H9 (cell line): ENCODE results near the gene TPT1. TPM values are rescaled to one million over a fixed set of nuclear protein-coding genes. Genes with fewer than 3 reads are reported as not detected.

Experiments
- DNase-seq: peaks from one replicate; pipeline ENCODE4 v3.0.0-alpha.2; 2017
- H2AFZ ChIP-seq: one replicate; pipeline ENCODE4 v1.6.1; 2013; ENCODE audit warnings: mild to moderate bottlenecking, low read length, control low read depth, moderate library complexity
- H2AK5ac ChIP-seq: 2 replicates; pipeline ENCODE4 v1.6.1; 2013; ENCODE audit warnings: low read length, control low read depth, mixed read lengths; ENCODE audit not compliant: insufficient read length
- H2BK120ac ChIP-seq: one replicate; pipeline ENCODE4 v1.6.1; 2013; ENCODE audit warnings: low read depth, mild to moderate bottlenecking, low read length, control low read depth, inconsistent platforms; ENCODE audit not compliant: poor library complexity, severe bottlenecking
- H2BK12ac ChIP-seq: 2 replicates; pipeline ENCODE4 v1.6.1; 2013; ENCODE audit warnings: low read length, control low read depth, mixed read lengths, low read depth; ENCODE audit not compliant: insufficient read length
- H2BK15ac ChIP-seq: 2 replicates; pipeline ENCODE4 v1.6.1; 2013; ENCODE audit warnings: low read depth, low read length, control low read depth
- H2BK20ac ChIP-seq: one replicate; pipeline ENCODE4 v1.6.1; 2013; ENCODE audit warnings: low read depth, mild to moderate bottlenecking, low read length, control low read depth, inconsistent platforms; ENCODE audit not compliant: poor library complexity, severe bottlenecking
- H2BK5ac ChIP-seq: 2 replicates; pipeline ENCODE4 v1.6.1; 2013; ENCODE audit warnings: low read length, control low read depth, mixed read lengths; ENCODE audit not compliant: insufficient read length
- H3K14ac ChIP-seq: 2 replicates; pipeline ENCODE4 v1.6.1; 2013; ENCODE audit warnings: low read length, control low read depth; ENCODE audit not compliant: insufficient read depth
- H3K18ac ChIP-seq: 2 replicates; pipeline ENCODE4 v1.6.1; 2013; ENCODE audit warnings: low read depth, mild to moderate bottlenecking, mixed read lengths, low read length, control low read depth; ENCODE audit not compliant: insufficient read length
- H3K23ac ChIP-seq: 2 replicates; pipeline ENCODE4 v1.6.1; 2013; ENCODE audit warnings: low read length, control low read depth, mixed read lengths, low read depth; ENCODE audit not compliant: insufficient read length
- H3K23me2 ChIP-seq: 2 replicates; pipeline ENCODE4 v1.6.1; 2013; ENCODE audit warnings: low read depth, mild to moderate bottlenecking, mixed read lengths, low read length, control low read depth; ENCODE audit not compliant: insufficient read length, poor library complexity, severe bottlenecking
- H3K27ac ChIP-seq: 2 replicates; pipeline ENCODE4 v1.5.1; 2013; ENCODE audit warnings: low read length, control low read depth, mixed read lengths, low read depth; ENCODE audit not compliant: insufficient read length
- H3K27me3 ChIP-seq: 2 replicates; pipeline ENCODE4 v1.6.1; 2013; ENCODE audit warnings: low read length, control low read depth, inconsistent platforms; ENCODE audit not compliant: insufficient read depth
- H3K4ac ChIP-seq: 2 replicates; pipeline ENCODE4 v1.6.1; 2013; ENCODE audit warnings: low read depth, mild to moderate bottlenecking, control low read depth, inconsistent platforms, low read length, moderate library complexity
- H3K4me1 ChIP-seq: 2 replicates; pipeline ENCODE4 v1.6.1; 2013; ENCODE audit warnings: low read length, control low read depth, inconsistent platforms; ENCODE audit not compliant: insufficient read depth
- H3K4me2 ChIP-seq: 2 replicates; pipeline ENCODE4 v1.6.1; 2013; ENCODE audit warnings: low read length, control low read depth, mixed read lengths; ENCODE audit not compliant: insufficient read length, insufficient read depth
- H3K56ac ChIP-seq: 2 replicates; pipeline ENCODE4 v1.6.1; 2013; ENCODE audit warnings: low read depth, mild to moderate bottlenecking, mixed read lengths, low read length, control low read depth; ENCODE audit not compliant: insufficient read length
- H3K79me1 ChIP-seq: 2 replicates; pipeline ENCODE4 v1.6.1; 2013; ENCODE audit warnings: low read depth, mild to moderate bottlenecking, moderate library complexity, low read length, control low read depth, inconsistent platforms; ENCODE audit not compliant: insufficient read depth, poor library complexity, severe bottlenecking
- H3K79me2 ChIP-seq: 2 replicates; pipeline ENCODE4 v1.6.1; 2013; ENCODE audit warnings: low read length, control low read depth, inconsistent platforms; ENCODE audit not compliant: insufficient read depth
- H3K9ac ChIP-seq: 2 replicates; pipeline ENCODE4 v1.6.1; 2013; ENCODE audit warnings: low read length, control low read depth, mixed read lengths; ENCODE audit not compliant: insufficient read length; ENCODE audit errors: extremely low read depth
- H3K9me3 ChIP-seq: one replicate; pipeline ENCODE4 v1.6.1; 2013; ENCODE audit warnings: low read depth, low read length, inconsistent platforms; ENCODE audit not compliant: control insufficient read depth
- H3T11ph ChIP-seq: one replicate; pipeline ENCODE4 v1.6.1; 2013; ENCODE audit warnings: mild to moderate bottlenecking, low read length, control low read depth, inconsistent platforms
- H4K20me1 ChIP-seq: one replicate; pipeline ENCODE4 v1.6.1; 2013; ENCODE audit not compliant: control insufficient read depth, insufficient read length, insufficient read depth
- H4K5ac ChIP-seq: 2 replicates; pipeline ENCODE4 v1.6.1; 2013; ENCODE audit warnings: low read depth, mild to moderate bottlenecking, mixed read lengths, low read length, control low read depth; ENCODE audit not compliant: insufficient read length
- H4K8ac ChIP-seq: replicated peaks from 2 replicates; pipeline ENCODE4 v1.6.1; 2013; ENCODE audit warnings: low read length, control low read depth, mixed read lengths, low read depth; ENCODE audit not compliant: insufficient read length
- H4K91ac ChIP-seq: 2 replicates; pipeline ENCODE4 v1.6.1; 2013; ENCODE audit warnings: low read depth, mild to moderate bottlenecking, moderate library complexity, mixed read lengths, low read length, control low read depth; ENCODE audit not compliant: insufficient read length
- H3K27ac Mint-ChIP-seq, 3 experiments: 2 replicates in 2 of 3; 3 replicates in 1 of 3; pipeline ENCODE4 v1.8.0; 2020 to 2021; ENCODE audit warnings: mixed read lengths in 3 of 3, mild to moderate bottlenecking in 1 of 3, moderate library complexity in 1 of 3
- H3K27me3 Mint-ChIP-seq: 2 replicates; pipeline ENCODE4 v1.8.0; 2021; ENCODE audit warnings: low read depth, mild to moderate bottlenecking, moderate library complexity, mixed read lengths
- H3K36me3 Mint-ChIP-seq, 3 experiments: 2 replicates in 2 of 3; 3 replicates in 1 of 3; pipeline ENCODE4 v1.8.0; 2020 to 2021; ENCODE audit warnings: low read depth in 3 of 3, mixed read lengths in 3 of 3; ENCODE audit not compliant: insufficient read depth in 1 of 3
- H3K4me1 Mint-ChIP-seq, 2 experiments: 2 replicates each; pipeline ENCODE4 v1.8.0; 2020; ENCODE audit warnings: mixed read lengths in 2 of 2
- H3K4me3 Mint-ChIP-seq, 2 experiments: 2 replicates in 1 of 2; 3 replicates in 1 of 2; pipeline ENCODE4 v1.8.0; 2020 to 2021; ENCODE audit warnings: mild to moderate bottlenecking in 2 of 2, mixed read lengths in 2 of 2, moderate library complexity in 1 of 2
- H3K9me3 Mint-ChIP-seq, 2 experiments: 2 replicates in 1 of 2; 3 replicates in 1 of 2; pipeline ENCODE4 v1.8.0; 2020; ENCODE audit warnings: mild to moderate bottlenecking in 2 of 2, mixed read lengths in 2 of 2, moderate library complexity in 1 of 2
- CTCF ChIP-seq: fragments of 200-600 bp; sonication (generic); conservative IDR thresholded peaks from 3 replicates; pipeline ENCODE4 v1.8.0; 2021; ENCODE audit warnings: antibody characterized with exemption, mild to moderate bottlenecking
- WGBS: extraction: QIAGEN DNeasy Blood & Tissue Kit; methylation state at CpG from one replicate; pipeline ENCODE4 v1.1.7; 2013; ENCODE audit warnings: missing lambda C conversion rate, low lambda C conversion rate, mixed read lengths; ENCODE audit not compliant: insufficient read length; ENCODE audit errors: extremely low coverage; 5-methylcytosine and 5-hydroxymethylcytosine counted together
- total RNA-seq: library from RNA; stranded (reverse); gene quantifications from 2 replicates; pipeline ENCODE4 v1.2.1, GENCODE V29; 2021

The TPT1 gene
- total RNA-seq, 1 experiment from 2014 or later, result 2,205 TPM

- H3K27me3 ChIP-seq, result no peaks in the 10 kb centered on the region
- WGBS, result no CpG with 5 or more reads among the region's 3 CpGs
- no peak overlapping the region for H3K27ac ChIP-seq
- no peak overlapping the region for H3T11ph ChIP-seq
- Mint-ChIP-seq H3K9me3 (no peaks in the 10 kb centered on the region), H3K27ac (no peak overlapping the region), H3K27me3 (no peaks in the 10 kb centered on the region), H3K4me3 (no peak overlapping the region), H3K36me3 (peaks cover 2 to 17% (median 15%) of the 10 kb centered on the region in 3 experiments; a peak in 6 of 7 replicates), H3K4me1 (peaks cover 6% of the 10 kb centered on the region in 2 experiments; a peak in 2 of 4 replicates)
- H3K23me2 ChIP-seq, result no peaks in the 10 kb centered on the region
- H2AFZ ChIP-seq, result no peak overlapping the region
- H3K9ac ChIP-seq, result no peak overlapping the region
- no peak overlapping the region for H2BK120ac ChIP-seq
- no peak overlapping the region for H4K8ac ChIP-seq
- H3K79me1 ChIP-seq, result no peaks in the 10 kb centered on the region
- no peaks in the 10 kb centered on the region for H3K79me2 ChIP-seq
- no peaks in the 10 kb centered on the region for H3K4me1 ChIP-seq
- H3K14ac ChIP-seq, result no peak overlapping the region
- no peak for TF ChIP-seq CTCF
- H4K91ac ChIP-seq, result no peak overlapping the region
- no peak overlapping the region for H2BK15ac ChIP-seq
- H2AK5ac ChIP-seq, result no peak overlapping the region
- DNase-seq, result no peak
- H3K4me2 ChIP-seq, result no peak overlapping the region
- no peak overlapping the region for H2BK20ac ChIP-seq
- H3K23ac ChIP-seq, result no peak overlapping the region
- H2BK12ac ChIP-seq, result no peak overlapping the region
- H4K5ac ChIP-seq, result no peak overlapping the region
- no peak overlapping the region for H2BK5ac ChIP-seq
- H3K18ac ChIP-seq, result no peak overlapping the region
- H3K4ac ChIP-seq, result no peak overlapping the region
- no peaks in the 10 kb centered on the region for H4K20me1 ChIP-seq
- no peak overlapping the region for H3K56ac ChIP-seq
- H3K9me3 ChIP-seq, result no peaks in the 10 kb centered on the region
Observed at GRCh38 chr13:45289936-45290563, 50.9 kb downstream of the TPT1 start.

Other genes with a start within 250 kb of the TPT1 start
- 29.6 and 31.9 TPM in 2 replicates for gene GTF2F2, start 220.7 kb downstream of the TPT1 start, total RNA-seq
- gene KCTD4, start 140.1 kb downstream of the TPT1 start, total RNA-seq, result not detected in 2 replicates
- 5.4 and 6.3 TPM in 2 replicates for gene SLC25A30, start 77.2 kb upstream of the TPT1 start, total RNA-seq
- gene COG3, start 123.8 kb upstream of the TPT1 start, total RNA-seq, result 15.6 and 16.5 TPM in 2 replicates